ENCODE data around the gene MRPL54.

The MRPL54 gene

DNA sequence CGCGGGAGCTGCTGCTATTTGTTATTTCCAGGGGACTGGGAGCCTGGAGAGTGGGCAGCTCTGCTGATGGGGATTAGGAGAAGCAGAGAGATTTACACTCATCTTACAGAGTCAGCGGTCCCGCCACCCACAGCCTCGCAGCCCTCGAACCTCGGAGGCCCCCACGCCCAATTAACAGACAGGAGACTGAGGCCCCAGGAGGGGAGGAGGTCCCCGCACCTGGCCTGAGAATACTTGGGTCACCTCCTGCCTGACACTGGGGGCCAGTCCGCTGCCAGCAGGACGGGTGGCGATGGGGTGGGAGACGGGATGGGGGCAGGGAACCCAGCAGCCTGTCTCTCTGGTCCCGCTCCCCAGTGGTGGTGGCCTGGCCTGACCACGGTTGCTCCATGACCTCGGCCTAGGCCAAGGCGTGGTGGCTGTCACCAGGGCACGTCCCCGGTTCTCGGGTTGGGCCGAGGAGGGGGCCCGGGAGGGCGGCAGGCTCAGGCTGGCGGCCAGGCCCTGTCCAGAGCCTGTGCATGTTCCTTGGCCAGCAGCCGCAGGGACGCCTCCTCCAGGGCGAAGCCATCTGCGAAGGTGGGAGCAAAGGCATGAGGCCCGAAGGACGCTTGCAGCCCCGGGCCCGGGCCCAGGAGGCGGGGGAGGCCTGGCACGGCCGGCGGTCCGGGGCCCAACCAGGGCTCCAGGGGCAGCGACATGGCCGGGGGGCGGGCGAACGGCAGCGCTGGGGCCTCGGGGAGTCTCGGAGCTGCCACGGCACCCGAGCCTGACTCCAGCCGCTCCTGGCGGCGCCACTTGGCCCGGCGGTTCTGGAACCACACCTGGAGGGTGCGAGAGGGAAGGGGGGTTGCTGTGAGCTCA is 7.9 kb downstream of the MRPL54 start:
- no peak for DNase-seq

DNA sequence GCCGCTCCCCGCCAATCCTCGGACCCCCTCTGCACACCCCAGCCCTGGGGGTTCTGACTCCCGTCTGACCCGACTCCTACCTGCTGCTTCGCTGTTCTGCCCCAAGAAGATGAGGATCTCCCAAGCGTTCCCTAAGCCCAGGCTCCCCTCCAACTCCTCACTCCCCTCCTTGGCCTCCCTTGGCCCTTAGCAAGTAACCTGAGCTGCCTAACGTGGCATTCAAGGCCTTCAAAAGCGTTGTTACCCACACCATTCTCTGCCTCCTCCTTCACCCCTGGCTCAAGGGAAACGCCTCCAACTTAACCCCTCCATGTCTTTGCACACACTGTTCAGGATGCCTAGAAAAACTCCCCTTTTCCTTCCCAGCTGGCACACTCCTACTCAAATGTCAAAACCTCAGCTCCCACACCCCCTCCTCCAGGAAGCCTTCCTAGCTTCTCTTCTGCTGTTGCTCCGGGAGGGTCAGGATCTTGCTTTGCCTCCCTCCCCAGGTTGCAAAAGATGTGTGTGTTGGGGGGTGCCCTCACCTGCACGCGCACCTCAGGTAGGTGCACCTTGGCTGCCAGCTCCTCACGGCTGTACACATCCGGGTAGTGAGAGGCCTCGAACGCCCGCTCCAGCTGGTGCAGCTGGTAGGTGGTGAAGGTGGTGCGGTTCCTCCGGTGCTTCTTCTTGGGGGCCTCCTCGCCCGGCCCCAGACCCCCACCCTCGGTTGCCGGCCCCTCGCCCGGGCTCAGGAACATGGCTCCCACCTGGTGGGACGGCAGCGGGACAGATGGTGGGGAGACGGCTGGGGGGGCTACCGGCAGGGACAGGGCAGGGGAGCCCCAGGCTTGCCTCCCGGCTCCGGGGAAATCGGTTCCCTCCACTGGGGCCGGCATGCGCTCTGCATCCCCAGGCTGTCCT is 8.8 kb downstream of the MRPL54 start:
- no peak for DNase-seq

DNA sequence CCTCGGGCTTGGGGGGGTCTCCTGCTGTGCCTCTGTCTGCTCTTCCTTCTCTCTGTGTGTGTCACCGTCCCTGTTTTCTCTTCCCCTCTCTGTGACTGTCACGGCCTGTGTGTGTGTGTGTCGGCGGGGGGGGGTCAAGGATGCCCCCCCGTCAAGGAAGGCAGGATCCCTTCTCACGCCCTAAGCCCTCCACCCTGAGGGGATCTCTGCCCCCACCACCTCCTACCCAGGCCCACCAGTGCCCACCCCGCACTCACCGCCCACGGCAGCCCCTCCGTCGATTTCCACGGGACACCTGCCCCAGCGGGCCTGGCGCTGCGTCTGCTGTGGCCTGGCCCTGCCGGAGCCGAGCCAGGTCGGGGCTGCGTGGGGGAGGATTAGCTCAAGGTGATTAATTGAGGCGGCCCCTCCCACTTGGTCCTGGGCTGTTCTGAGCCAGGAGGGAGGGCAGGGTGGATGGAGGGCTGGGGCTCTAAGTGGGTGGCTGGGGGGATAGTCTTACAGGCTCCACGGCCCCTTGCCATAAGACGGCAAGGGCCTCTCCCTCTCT is 9.5 kb downstream of the MRPL54 start, which contains the start of gene RAX2:
Gene RAX2 (minus strand): TSS at position 323 of the 550 bp plus-strand sequence. CDS start 486 bp downstream, outside the sequence.
- DNase-seq, result no peak

- no peak for DNase-seq
These were observed 11.5 kb downstream of the MRPL54 start for GRCh38 chr19:3773814-3774515.

DNA sequence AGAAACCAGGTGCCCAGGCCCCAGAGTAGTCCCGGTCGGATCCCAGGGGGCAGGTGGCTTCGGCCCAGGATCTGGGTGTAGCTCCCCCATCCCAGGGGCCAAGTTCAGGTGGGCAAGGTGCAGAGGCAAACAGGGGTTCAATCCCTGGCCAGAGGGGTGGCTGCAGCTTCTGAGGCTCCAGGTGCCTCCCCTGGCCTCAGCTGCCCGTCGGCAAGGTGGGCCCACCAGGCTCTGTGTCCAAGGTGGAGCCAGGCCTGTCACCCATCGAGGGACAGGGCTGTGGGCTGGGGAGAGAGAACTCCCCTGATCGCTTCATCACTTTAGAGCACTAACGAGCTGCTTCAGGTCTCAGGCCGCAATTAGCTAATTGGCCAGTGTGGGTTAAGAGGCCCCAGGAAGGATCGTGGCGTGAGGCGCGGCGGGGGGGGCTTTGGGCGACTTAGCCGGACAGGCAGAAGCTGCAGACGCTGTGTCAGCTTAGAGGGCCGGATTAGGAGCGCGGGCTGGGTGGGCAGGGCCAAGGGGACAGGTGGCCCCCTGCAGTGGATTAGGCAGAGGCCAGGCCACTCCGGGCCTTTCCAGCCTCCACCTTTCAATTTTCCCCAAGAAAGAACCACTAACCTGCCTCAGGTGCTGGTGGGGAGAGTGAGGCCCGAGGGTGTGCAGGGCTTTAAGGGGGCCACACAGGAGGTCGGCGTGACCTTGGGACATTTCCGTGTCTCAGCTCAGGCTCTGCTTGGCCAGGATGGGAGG is 12.3 kb downstream of the MRPL54 start:
- no peak for DNase-seq

- DNase-seq, result no peak
These were observed 12.9 kb downstream of the MRPL54 start for GRCh38 chr19:3775374-3775711.

DNA sequence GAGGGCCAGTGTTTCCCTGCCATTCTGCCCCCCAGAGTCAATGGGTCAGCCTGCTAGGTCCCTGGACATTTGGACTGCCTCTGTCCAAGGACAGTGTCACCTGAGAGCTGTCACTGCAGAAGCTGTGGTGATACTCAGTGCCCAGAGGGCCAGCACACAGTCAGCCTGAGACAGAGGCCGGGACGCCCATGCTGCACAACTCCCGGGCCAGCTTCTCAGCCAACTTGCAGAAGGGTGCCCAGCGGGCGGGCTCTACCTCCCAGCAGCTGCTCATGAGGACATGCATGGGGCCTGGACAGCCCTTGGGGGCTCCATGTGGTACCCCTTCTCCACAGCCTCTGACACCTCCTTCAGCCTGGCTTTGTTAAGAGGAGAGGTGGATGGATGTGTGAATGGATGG is 13.3 kb downstream of the MRPL54 start:
- no peak for DNase-seq

GRCh38 chr19:3776479-3777040 is 14.1 kb downstream of the MRPL54 start:
- no peak for DNase-seq

GRCh38 chr19:3778104-3778867 is 15.8 kb downstream of the MRPL54 start:
- DNase-seq, result no peak

GRCh38 chr19:3778899-3779723 is 16.6 kb downstream of the MRPL54 start:
- no peak for DNase-seq

DNA sequence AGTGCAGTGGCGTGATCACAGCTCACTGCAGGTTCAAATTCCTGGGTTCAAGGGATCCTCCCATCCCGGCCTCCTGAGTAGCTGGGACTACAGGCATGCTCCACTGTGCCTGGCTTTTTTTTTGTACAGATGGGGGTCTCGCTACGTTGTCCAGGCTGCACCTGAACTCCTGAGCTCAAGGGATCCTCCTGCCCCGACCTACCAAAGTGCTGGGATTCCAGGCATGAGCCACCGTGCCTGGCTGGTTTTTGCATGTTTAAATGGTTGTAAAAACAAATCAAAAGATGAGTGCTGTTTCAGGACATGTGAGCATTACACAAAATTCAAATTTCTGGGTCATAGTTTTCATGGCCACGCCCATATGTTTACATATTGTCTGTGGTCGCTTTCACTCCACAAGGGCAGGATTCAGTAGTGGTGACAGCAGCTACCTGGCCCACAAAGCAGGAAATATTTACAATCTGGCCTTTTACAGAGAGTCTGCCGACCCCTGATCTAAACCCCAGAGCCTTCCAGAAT is 18.4 kb downstream of the MRPL54 start:
- DNase-seq, result no peak

- DNase-seq, result no peak
These were observed 19.1 kb downstream of the MRPL54 start for GRCh38 chr19:3781603-3782002.

GRCh38 chr19:3782330-3782729 is 19.8 kb downstream of the MRPL54 start:
- DNase-seq, result no peak

DNA sequence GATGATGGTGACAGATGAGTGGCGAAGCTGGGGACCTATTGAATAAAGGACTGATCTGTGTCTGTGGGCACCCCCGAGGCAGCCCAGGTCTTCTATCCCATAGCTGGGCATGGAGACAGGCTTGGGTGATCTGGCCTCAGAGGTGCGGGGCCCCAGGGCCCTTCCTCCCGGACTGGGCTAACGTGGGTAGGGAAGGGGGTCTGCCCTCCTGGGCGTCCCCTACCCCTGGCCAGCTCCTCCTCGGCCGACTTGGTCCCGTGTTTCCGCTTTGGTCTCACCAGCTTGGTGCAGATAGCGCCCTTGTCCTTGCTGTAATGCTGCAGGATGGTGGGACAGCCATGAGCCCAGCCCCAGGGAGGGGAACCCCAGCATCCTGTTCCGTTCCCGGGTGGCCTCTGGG is 20.4 kb downstream of the MRPL54 start:
- DNase-seq, result no peak

DNA sequence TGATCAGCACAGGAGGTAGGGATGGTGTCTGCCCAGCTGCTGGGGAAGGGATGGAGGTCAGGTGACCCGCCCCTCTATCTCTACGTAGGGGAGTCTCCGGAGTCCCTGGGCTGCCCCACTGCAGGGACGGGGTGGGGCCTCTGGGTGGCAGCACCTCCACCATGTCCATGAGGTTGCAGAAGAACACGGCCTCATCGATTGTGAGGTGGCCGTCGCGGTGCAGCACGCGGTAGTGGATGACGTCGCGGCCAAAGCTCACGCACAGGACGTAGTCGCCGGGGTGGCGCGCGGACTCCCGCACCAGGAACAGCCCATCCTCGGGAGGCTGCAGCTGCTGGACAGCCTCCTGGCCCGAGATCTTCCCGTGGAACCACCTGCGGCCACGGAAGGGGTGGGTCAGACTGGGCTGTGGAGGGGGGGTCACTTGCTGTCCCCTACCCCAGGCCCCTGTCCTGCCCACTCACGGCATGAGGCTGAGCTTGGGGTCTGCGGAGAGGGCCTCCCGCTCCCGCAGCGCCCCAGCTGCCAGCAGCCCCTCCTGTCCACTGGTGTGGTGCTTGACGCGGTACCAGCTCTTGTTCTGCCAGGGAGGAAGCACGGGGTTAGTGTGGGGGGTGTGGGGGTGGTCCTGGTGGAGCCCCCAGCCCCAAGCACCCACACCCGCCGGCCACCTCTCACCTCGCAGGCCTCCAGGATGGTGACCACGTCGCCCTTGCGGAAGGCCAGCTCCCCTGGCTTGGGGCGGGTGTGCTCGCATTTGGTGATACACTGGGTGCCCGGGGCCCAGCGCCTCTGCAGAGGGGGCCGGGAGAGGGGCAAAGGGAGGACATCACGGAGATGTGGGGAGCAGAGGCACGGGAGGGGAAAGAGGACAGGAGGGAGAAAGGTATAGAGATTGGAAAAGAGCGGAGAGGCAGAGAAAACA is 21.4 kb downstream of the MRPL54 start:
- DNase-seq, result no peak

- DNase-seq, result no peak
These were observed 22.3 kb downstream of the MRPL54 start for GRCh38 chr19:3784607-3785450.

- no peak for DNase-seq
These were observed 23.0 kb downstream of the MRPL54 start for GRCh38 chr19:3785451-3785937.
